22Rv1 (cell line): ENCODE data around the gene SCCPDH.

Source experiments
- ZFX ChIP-seq: fragments of 450-650 bp; IDR thresholded peaks from 2 replicates; pipeline ENCODE4 v1.6.1; 2017; ENCODE audit warnings: antibody characterized with exemption, borderline replicate concordance
- TF ChIP-seq, protein P1 (sequence below): fragments of 450-650 bp; IDR thresholded peaks from 2 replicates; pipeline ENCODE4 v1.5.1; 2017; ENCODE audit warnings: mild to moderate bottlenecking

DNA sequence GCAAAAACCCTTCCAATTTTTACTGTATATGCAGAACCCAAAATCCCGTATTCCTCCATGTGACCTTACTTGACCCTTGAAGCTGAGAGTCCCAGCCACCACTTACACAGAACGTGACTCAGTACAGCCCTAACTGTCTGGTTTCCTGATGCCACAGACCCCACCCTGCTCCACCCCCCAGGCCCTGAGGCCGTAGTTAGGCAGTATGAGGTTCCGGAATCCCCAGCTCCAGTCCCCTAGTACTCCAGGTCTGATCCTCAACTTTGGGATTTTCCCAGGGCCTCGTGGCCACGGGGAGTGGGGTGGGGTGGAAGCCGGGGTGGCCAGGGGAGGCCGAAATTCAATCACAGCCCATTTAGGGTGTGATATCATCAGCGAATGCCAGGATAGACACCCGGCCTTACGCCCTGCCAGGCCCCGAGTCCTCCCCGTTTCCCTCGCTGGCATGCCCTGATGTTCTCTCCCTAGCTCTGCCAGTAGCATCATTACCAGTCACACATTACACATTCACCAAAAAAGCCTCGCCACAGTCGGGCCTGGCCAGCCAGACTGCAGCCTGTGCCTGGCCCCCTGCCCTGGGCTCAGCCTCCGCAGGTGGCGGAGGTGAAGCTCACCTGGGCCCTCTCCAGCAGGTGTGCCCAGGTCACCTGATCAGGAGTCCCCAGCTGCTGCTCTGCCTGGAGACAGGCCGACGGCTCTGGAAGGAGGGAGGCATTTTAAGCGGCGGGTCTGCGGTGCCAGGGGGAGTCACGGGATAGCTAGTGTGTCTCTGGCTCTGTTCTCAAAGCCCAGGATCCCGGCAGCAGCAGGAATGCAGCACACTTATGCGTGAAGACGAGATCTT lies 70.8 kb downstream of the SCCPDH start:
- TF ChIP-seq, protein P1, sequence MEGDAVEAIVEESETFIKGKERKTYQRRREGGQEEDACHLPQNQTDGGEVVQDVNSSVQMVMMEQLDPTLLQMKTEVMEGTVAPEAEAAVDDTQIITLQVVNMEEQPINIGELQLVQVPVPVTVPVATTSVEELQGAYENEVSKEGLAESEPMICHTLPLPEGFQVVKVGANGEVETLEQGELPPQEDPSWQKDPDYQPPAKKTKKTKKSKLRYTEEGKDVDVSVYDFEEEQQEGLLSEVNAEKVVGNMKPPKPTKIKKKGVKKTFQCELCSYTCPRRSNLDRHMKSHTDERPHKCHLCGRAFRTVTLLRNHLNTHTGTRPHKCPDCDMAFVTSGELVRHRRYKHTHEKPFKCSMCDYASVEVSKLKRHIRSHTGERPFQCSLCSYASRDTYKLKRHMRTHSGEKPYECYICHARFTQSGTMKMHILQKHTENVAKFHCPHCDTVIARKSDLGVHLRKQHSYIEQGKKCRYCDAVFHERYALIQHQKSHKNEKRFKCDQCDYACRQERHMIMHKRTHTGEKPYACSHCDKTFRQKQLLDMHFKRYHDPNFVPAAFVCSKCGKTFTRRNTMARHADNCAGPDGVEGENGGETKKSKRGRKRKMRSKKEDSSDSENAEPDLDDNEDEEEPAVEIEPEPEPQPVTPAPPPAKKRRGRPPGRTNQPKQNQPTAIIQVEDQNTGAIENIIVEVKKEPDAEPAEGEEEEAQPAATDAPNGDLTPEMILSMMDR = no peak
- no peak for TF ChIP-seq ZFX
